H1 (cell line): ENCODE measurements around the gene FNDC5. TPM values are rescaled to one million over a fixed set of nuclear protein-coding genes. Genes with fewer than 3 reads are reported as not detected.

Experiments used
- CTCF ChIA-PET: fragments of 300-600 bp; sonication (Branson Sonifier 250); formaldehyde crosslinking; loops from one replicate; lab custom pipeline; 2021; ENCODE audit not compliant: partially characterized antibody; lab: Charles Lee
- POLR2A ChIA-PET: fragments of 300-600 bp; sonication (Branson Sonifier 250); formaldehyde crosslinking; loops from one replicate; lab custom pipeline; 2021; ENCODE audit warnings: inconsistent platforms; ENCODE audit not compliant: partially characterized antibody; lab: Charles Lee
- DNase-seq, 2 experiments: peaks; one replicate each; pipeline versions ENCODE4 v3.0.0 to v3.0.0-alpha.2; 2010 to 2022; ENCODE audit warnings: low spot score in 2 of 2, low read depth in 1 of 2, mixed read lengths in 1 of 2
- FAIRE-seq: peaks from 2 replicates; lab custom pipeline; 2011; peaks lifted over from hg19 to GRCh38; lab: Jason Lieb, UNC
- H2AFZ ChIP-seq: 2 replicates; pipeline ENCODE4 v1.8.1; 2012; ENCODE audit warnings: low read length, inconsistent platforms
- H2AK5ac ChIP-seq: 2 replicates; pipeline ENCODE4 v1.6.1; 2013; ENCODE audit warnings: low read depth, low read length
- H2BK120ac ChIP-seq: replicated peaks from 2 replicates; pipeline ENCODE3; 2013; ENCODE audit warnings: low read depth, low read length, inconsistent platforms
- H2BK12ac ChIP-seq: 2 replicates; pipeline ENCODE4 v1.6.1; 2013; ENCODE audit warnings: low read depth, low read length
- H2BK15ac ChIP-seq: 2 replicates; pipeline ENCODE4 v1.6.1; 2013; ENCODE audit warnings: low read length
- H2BK20ac ChIP-seq: 2 replicates; pipeline ENCODE4 v1.6.1; 2013; ENCODE audit warnings: low read length
- H2BK5ac ChIP-seq: 2 replicates; pipeline ENCODE4 v1.6.1; 2013; ENCODE audit warnings: low read depth, low read length
- H3K14ac ChIP-seq: 2 replicates; pipeline ENCODE4 v1.6.1; 2013; ENCODE audit warnings: inconsistent platforms; ENCODE audit not compliant: insufficient read length
- H3K18ac ChIP-seq: 2 replicates; pipeline ENCODE4 v1.6.1; 2013; ENCODE audit warnings: low read length; ENCODE audit errors: extremely low read depth
- H3K23ac ChIP-seq: 2 replicates; pipeline ENCODE4 v1.6.1; 2013; ENCODE audit warnings: inconsistent platforms; ENCODE audit not compliant: insufficient read length
- H3K23me2 ChIP-seq: 2 replicates; pipeline ENCODE4 v1.6.1; 2013; ENCODE audit warnings: low read depth, low read length
- H3K27ac ChIP-seq: 2 replicates; pipeline ENCODE4 v1.6.1; 2011; ENCODE audit warnings: low read depth, low read length, inconsistent platforms
- H3K27me3 ChIP-seq, 4 experiments: replicated peaks in 1 of 4; 1 replicate in 1 of 4; 2 replicates in 3 of 4; pipeline versions ENCODE4 v1.6.1 to v1.8.1; 2011 to 2013; ENCODE audit warnings: low read length in 3 of 4, mild to moderate bottlenecking in 3 of 4, inconsistent platforms in 2 of 4, mixed read lengths in 2 of 4, moderate library complexity in 1 of 4; ENCODE audit not compliant: control insufficient read depth in 3 of 4, insufficient read depth in 3 of 4; ENCODE audit errors: extremely low read depth in 1 of 4
- H3K36me3 ChIP-seq, 4 experiments: 2 replicates each; pipeline versions ENCODE4 v1.6.1 to v1.8.1; 2011 to 2013; ENCODE audit warnings: mild to moderate bottlenecking in 4 of 4, low read length in 3 of 4, moderate library complexity in 2 of 4, control low read depth in 1 of 4, inconsistent platforms in 1 of 4; ENCODE audit not compliant: insufficient read depth in 4 of 4, control insufficient read depth in 2 of 4
- H3K4ac ChIP-seq: replicated peaks from 2 replicates; pipeline ENCODE3; 2013; ENCODE audit warnings: low read length, low read depth, mixed read lengths, inconsistent platforms; ENCODE audit not compliant: insufficient read length
- H3K4me1 ChIP-seq, 4 experiments: replicated peaks in 1 of 4; 1 replicate in 1 of 4; 2 replicates in 3 of 4; pipeline versions ENCODE4 v1.6.1 to v1.8.1; 2011 to 2013; ENCODE audit warnings: low read length in 3 of 4, inconsistent platforms in 2 of 4, mixed read lengths in 1 of 4; ENCODE audit not compliant: insufficient read depth in 4 of 4, control insufficient read depth in 3 of 4
- H3K4me2 ChIP-seq, 2 experiments: 2 replicates each; pipeline versions ENCODE4 v1.6.1 to v1.8.1; 2011 to 2013; ENCODE audit warnings: low read depth in 2 of 2, low read length in 2 of 2, control low read depth in 1 of 2, inconsistent platforms in 1 of 2, mild to moderate bottlenecking in 1 of 2; ENCODE audit not compliant: insufficient read depth in 1 of 2
- H3K4me3 ChIP-seq, 4 experiments: fragments of 200-600, 300-600 bp in 1 of 4; sonication (generic), shearing (Covaris generic), sonication (Bioruptor Twin) in 1 of 4; 2 replicates each; pipeline versions ENCODE4 v1.5.1 to v1.8.1; 2011 to 2016; ENCODE audit warnings: low read length in 4 of 4, low read depth in 3 of 4, control low read depth in 2 of 4, inconsistent platforms in 2 of 4, mild to moderate bottlenecking in 2 of 4, mixed read lengths in 1 of 4, moderate library complexity in 1 of 4; ENCODE audit not compliant: insufficient read depth in 2 of 4; ENCODE audit errors: extremely low read depth in 1 of 4
- H3K56ac ChIP-seq: replicated peaks from 2 replicates; pipeline ENCODE3; 2013; ENCODE audit warnings: low read depth, mild to moderate bottlenecking, mixed read lengths, low read length, inconsistent platforms; ENCODE audit not compliant: insufficient read length
- H3K79me1 ChIP-seq: 2 replicates; pipeline ENCODE4 v1.6.1; 2013; ENCODE audit warnings: low read depth, low read length, control low read depth
- H3K79me2 ChIP-seq, 2 experiments: 2 replicates each; pipeline versions ENCODE4 v1.6.1 to v1.8.1; 2012 to 2013; ENCODE audit warnings: low read length in 2 of 2, mild to moderate bottlenecking in 2 of 2, inconsistent platforms in 1 of 2; ENCODE audit not compliant: insufficient read depth in 2 of 2, control insufficient read depth in 1 of 2
- H3K9ac ChIP-seq, 4 experiments: replicated peaks in 1 of 4; 1 replicate in 1 of 4; 2 replicates in 3 of 4; pipeline versions ENCODE4 v1.6.1 to v1.8.1; 2011 to 2013; ENCODE audit warnings: low read depth in 3 of 4, low read length in 3 of 4, control low read depth in 2 of 4, mild to moderate bottlenecking in 2 of 4, moderate library complexity in 2 of 4, inconsistent platforms in 1 of 4; ENCODE audit errors: extremely low read depth in 1 of 4
- H3K9me3 ChIP-seq, 2 experiments: 2 replicates each; pipeline versions ENCODE4 v1.6.1 to v1.8.1; 2012 to 2013; ENCODE audit warnings: mild to moderate bottlenecking in 2 of 2, moderate library complexity in 2 of 2, control low read depth in 1 of 2, inconsistent platforms in 1 of 2, low read depth in 1 of 2, low read length in 1 of 2, mixed read lengths in 1 of 2; ENCODE audit not compliant: insufficient read depth in 2 of 2
- H4K20me1 ChIP-seq, 2 experiments: replicated peaks in 1 of 2; 2 replicates each; pipeline versions ENCODE3 to v1.8.1; 2011 to 2013; ENCODE audit warnings: inconsistent platforms in 2 of 2, low read length in 2 of 2, mild to moderate bottlenecking in 1 of 2; ENCODE audit not compliant: insufficient read depth in 2 of 2, control insufficient read depth in 1 of 2
- H4K5ac ChIP-seq: 2 replicates; pipeline ENCODE4 v1.6.1; 2013; ENCODE audit warnings: low read length, low read depth, mixed read lengths, inconsistent platforms; ENCODE audit not compliant: insufficient read length
- H4K8ac ChIP-seq: 2 replicates; pipeline ENCODE4 v1.8.0; 2013; ENCODE audit warnings: mild to moderate bottlenecking, moderate library complexity, low read length, inconsistent platforms; ENCODE audit not compliant: insufficient read depth; ENCODE audit errors: extremely low read depth
- H4K91ac ChIP-seq: replicated peaks from 2 replicates; pipeline ENCODE3; 2013; ENCODE audit warnings: low read length, mixed read lengths, inconsistent platforms; ENCODE audit not compliant: insufficient read length
- ATF2 ChIP-seq: IDR thresholded peaks from 2 replicates; pipeline ENCODE4 v1.6.1; 2012; ENCODE audit warnings: low read length, inconsistent platforms
- BCL11A ChIP-seq, 2 experiments: IDR thresholded peaks; one replicate each; pipeline ENCODE4 v1.6.1; 2011; ENCODE audit warnings: low read depth in 2 of 2, low read length in 2 of 2, mild to moderate bottlenecking in 2 of 2
- CBX5 ChIP-seq: fragments of 300-800, 300-1000 bp; sonication (generic); IDR thresholded peaks from 2 replicates; pipeline ENCODE4 v1.7.1; 2016; ENCODE audit warnings: antibody characterized with exemption, low read length, low read depth
- E2F6 ChIP-seq: IDR thresholded peaks from 2 replicates; pipeline ENCODE4 v1.6.1; 2012; ENCODE audit warnings: inconsistent platforms
- KDM5A ChIP-seq: fragments of 200-600 bp; IDR thresholded peaks from 2 replicates; pipeline ENCODE4 v1.7.1; 2012; ENCODE audit warnings: mild to moderate bottlenecking, low read length, inconsistent platforms, mixed read lengths
- SIRT6 ChIP-seq: IDR thresholded peaks from one replicate; pipeline ENCODE4 v1.7.1; 2012; ENCODE audit warnings: low read length, inconsistent platforms
- SIX5 ChIP-seq: IDR thresholded peaks from 2 replicates; pipeline ENCODE4 v1.6.1; 2011; ENCODE audit warnings: mild to moderate bottlenecking, low read depth, low read length
- TEAD4 ChIP-seq: IDR thresholded peaks from 2 replicates; pipeline ENCODE4 v1.6.1; 2012; ENCODE audit warnings: low read depth, low read length, inconsistent platforms, mixed read lengths
- WGBS, 2 experiments: shearing (Covaris generic) in 1 of 2; methylation state at CpG; one replicate each; pipeline versions ENCODE4 v1.1.6 to v1.1.7; 2013 to 2015; ENCODE audit warnings: low lambda C conversion rate in 2 of 2, mixed read lengths in 2 of 2, inconsistent platforms in 1 of 2, low coverage in 1 of 2, missing lambda C conversion rate in 1 of 2; ENCODE audit not compliant: insufficient replicate concordance in 2 of 2, insufficient coverage in 1 of 2, insufficient read length in 1 of 2; ENCODE audit errors: extremely low coverage in 1 of 2, missing lambda C conversion rate in 1 of 2; 5-methylcytosine and 5-hydroxymethylcytosine counted together
- polyA plus RNA-seq, 7 experiments: library from polyadenylated mRNA; depleted of rRNA in 3 of 7; stranded (reverse) in 5 of 7; unstranded in 2 of 7; fragments of >200 nt in 5 of 7; fragments of 200-250 nt in 2 of 7; gene quantifications; 1 replicate in 5 of 7; 2 replicates in 1 of 7; 4 replicates in 1 of 7; pipeline versions ENCODE4 v1.2.1 to v1.2.3, GENCODE V29; 2011 to 2013; ENCODE audit warnings: missing spikeins in 2 of 7, mixed read lengths in 2 of 7
- total RNA-seq: library from RNA; stranded (reverse); fragmentation: NEBNext Ultra II Directional; extraction: Animal tissue kit (Norgen Biotek cat#: 25700); gene quantifications from 2 replicates; pipeline ENCODE4 v1.2.1, GENCODE V29; 2021
- TF ChIP-seq, protein P1 (sequence below), 3 experiments: IDR thresholded peaks; 1 replicate in 2 of 3; 2 replicates in 1 of 3; pipeline versions ENCODE4 v1.5.1 to v1.6.1; 2011; ENCODE audit warnings: low read length in 3 of 3, mild to moderate bottlenecking in 3 of 3, inconsistent platforms in 2 of 3, low read depth in 1 of 3, moderate library complexity in 1 of 3; ENCODE audit not compliant: insufficient read depth in 1 of 3; ENCODE audit errors: control extremely low read depth in 1 of 3

The FNDC5 gene
- total and polyA plus RNA-seq, 2 of the 8 experiments (the other 6 are each of a cell fraction or from before 2014, with no cell fraction given) = 1.8 to 2.0 TPM

DNA sequence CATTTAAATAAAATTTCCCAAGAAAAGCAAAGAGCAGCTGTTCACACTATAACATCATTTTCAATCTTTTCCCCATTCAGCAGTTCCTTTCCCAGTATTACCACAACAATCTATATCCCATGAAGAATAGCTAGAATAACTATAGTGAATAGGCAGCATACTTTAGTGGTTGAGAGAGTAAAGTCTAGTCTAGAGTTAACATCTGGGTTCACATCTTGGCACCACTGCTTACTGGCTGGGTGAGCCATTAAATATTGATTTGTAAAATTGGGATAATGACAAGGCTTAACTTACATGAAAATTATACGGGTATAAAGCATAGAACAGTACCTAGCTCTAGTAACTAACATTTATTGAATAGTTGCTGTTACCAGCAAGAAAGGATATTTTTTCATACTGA lies 38.8 kb downstream of the FNDC5 start:
- H3K23me2 ChIP-seq = no peaks in the 10 kb centered on the region
- no peak overlapping the region for H3K14ac ChIP-seq
- no peak overlapping the region for H3K18ac ChIP-seq
- H3K23ac ChIP-seq = no peak overlapping the region
- no peak overlapping the region for H2BK5ac ChIP-seq
- no peak overlapping the region for H3K27ac ChIP-seq
- H2BK20ac ChIP-seq = no peak overlapping the region
- POLR2A ChIA-PET = interaction anchor here (0.5 to 1.3 kb wide), 5 partner anchors 16 to 313 kb away, joined by 3 to 4 read pairs (median 3); no protein-coding TSS in a partner anchor
- H4K20me1 ChIP-seq = no peaks in the 10 kb centered on the region
- CTCF ChIA-PET = interaction anchor here (0.8 to 0.9 kb wide), 2 partner anchors 9 to 55 kb away, joined by 3 to 4 read pairs; partner anchors contain the start of gene HPCA
- H3K79me1 ChIP-seq = no peaks in the 10 kb centered on the region
- H3K4ac ChIP-seq = no peak overlapping the region
- no peak overlapping the region for H2AFZ ChIP-seq
- H2BK15ac ChIP-seq = no peak overlapping the region
- H4K91ac ChIP-seq = no peak overlapping the region
- no peaks in the 10 kb centered on the region for H3K79me2 ChIP-seq
- H3K4me2 ChIP-seq = no peak overlapping the region
- no peak overlapping the region for H4K5ac ChIP-seq
- no peak overlapping the region for H2BK120ac ChIP-seq
- no peak overlapping the region for H4K8ac ChIP-seq
- no peaks in the 10 kb centered on the region for H3K9me3 ChIP-seq
- H3K56ac ChIP-seq = no peak overlapping the region
- DNase-seq (no peak), FAIRE-seq (no peak)
- no peak overlapping the region for H2BK12ac ChIP-seq
- no peaks in the 10 kb centered on the region for H3K27me3 ChIP-seq
- H3K4me3 ChIP-seq = no peak overlapping the region
- no peak overlapping the region for H3K9ac ChIP-seq
- no peak overlapping the region for H2AK5ac ChIP-seq
- no peaks in the 10 kb centered on the region for H3K4me1 ChIP-seq
- 94% methylated on average over 1 of the region's 1 CpG; no CpG with 5 or more reads in 1 of the 2 experiments for WGBS, 2 experiments
- peaks cover 7 to 75% (median 48%) of the 10 kb centered on the region in 4 experiments; a peak in 7 of 8 replicates for H3K36me3 ChIP-seq
- TF ChIP-seq SIX5 (no peak), E2F6 (no peak), ATF2 (no peak), TEAD4 (no peak), BCL11A (IDR thresholded peaks at IDR 0.05; ENCODE audit: low read depth in 2 of 2, low read length in 2 of 2) (no peak), CBX5 (no peak), KDM5A (no peak), SIRT6 (no peak)
- TF ChIP-seq, protein P1, sequence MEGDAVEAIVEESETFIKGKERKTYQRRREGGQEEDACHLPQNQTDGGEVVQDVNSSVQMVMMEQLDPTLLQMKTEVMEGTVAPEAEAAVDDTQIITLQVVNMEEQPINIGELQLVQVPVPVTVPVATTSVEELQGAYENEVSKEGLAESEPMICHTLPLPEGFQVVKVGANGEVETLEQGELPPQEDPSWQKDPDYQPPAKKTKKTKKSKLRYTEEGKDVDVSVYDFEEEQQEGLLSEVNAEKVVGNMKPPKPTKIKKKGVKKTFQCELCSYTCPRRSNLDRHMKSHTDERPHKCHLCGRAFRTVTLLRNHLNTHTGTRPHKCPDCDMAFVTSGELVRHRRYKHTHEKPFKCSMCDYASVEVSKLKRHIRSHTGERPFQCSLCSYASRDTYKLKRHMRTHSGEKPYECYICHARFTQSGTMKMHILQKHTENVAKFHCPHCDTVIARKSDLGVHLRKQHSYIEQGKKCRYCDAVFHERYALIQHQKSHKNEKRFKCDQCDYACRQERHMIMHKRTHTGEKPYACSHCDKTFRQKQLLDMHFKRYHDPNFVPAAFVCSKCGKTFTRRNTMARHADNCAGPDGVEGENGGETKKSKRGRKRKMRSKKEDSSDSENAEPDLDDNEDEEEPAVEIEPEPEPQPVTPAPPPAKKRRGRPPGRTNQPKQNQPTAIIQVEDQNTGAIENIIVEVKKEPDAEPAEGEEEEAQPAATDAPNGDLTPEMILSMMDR (IDR thresholded peaks at IDR 0.05; ENCODE audit: control extremely low read depth in 1 of 3, insufficient read depth in 1 of 3, low read depth in 1 of 3, low read length in 3 of 3) = no peak
